ENCODE data around the gene CEP350. TPM values are rescaled to one million over a fixed set of nuclear protein-coding genes. Genes with fewer than 3 reads are reported as not detected.

CEP350 gene
- total RNA-seq, 1 experiment from 2014 or later, result 41.1 TPM

- no peaks in the 10 kb centered on the region for H3K9me3 ChIP-seq (ENCODE audit: control insufficient read depth, insufficient read depth, low read depth, low read length)
- CTCF ChIA-PET, result no interaction called here
- in situ Hi-C loops (cut with HindIII; ENCODE audit: low pct_unique_long_range_greater_than_20kb, low sequenced_read_pairs) (no loop called here), intact Hi-C loops (cut with micrococcal nuclease; ENCODE audit: unreplicated experiment) (no loop called here)
- ATAC-seq, result no peak
- H3K27ac ChIP-seq (ENCODE audit: low read length), result no peak overlapping the region
- no TSS peak for BruUV-seq (replicated peaks)
- no peaks in the 10 kb centered on the region for H3K27me3 ChIP-seq (ENCODE audit: control insufficient read depth, insufficient read depth, low read length)
- peaks cover 2% of the 10 kb centered on the region; the same call in 1 of the 2 replicates for H3K36me3 ChIP-seq (ENCODE audit: control insufficient read depth, insufficient read depth, low read length)
- no peak overlapping the region for H3K4me3 ChIP-seq (ENCODE audit: low read depth in 2 of 2, low read length in 2 of 2)
- peaks cover 27% of the 10 kb centered on the region for H3K4me1 ChIP-seq (ENCODE audit: control insufficient read depth, insufficient read depth, low read length)
- DNase-seq (ENCODE audit: low read depth, low spot score), result no peak
- TF ChIP-seq TCF7L2 (IDR thresholded peaks at IDR 0.05; ENCODE audit: low read depth, low read length) (no peak), POLR2AphosphoS5 (IDR thresholded peaks at IDR 0.05; ENCODE audit: low read depth, low read length) (no peak), SIN3A (IDR thresholded peaks at IDR 0.05; ENCODE audit: borderline replicate concordance, insufficient read depth, low read depth, low read length) (no peak)
- TF ChIP-seq, protein P1, sequence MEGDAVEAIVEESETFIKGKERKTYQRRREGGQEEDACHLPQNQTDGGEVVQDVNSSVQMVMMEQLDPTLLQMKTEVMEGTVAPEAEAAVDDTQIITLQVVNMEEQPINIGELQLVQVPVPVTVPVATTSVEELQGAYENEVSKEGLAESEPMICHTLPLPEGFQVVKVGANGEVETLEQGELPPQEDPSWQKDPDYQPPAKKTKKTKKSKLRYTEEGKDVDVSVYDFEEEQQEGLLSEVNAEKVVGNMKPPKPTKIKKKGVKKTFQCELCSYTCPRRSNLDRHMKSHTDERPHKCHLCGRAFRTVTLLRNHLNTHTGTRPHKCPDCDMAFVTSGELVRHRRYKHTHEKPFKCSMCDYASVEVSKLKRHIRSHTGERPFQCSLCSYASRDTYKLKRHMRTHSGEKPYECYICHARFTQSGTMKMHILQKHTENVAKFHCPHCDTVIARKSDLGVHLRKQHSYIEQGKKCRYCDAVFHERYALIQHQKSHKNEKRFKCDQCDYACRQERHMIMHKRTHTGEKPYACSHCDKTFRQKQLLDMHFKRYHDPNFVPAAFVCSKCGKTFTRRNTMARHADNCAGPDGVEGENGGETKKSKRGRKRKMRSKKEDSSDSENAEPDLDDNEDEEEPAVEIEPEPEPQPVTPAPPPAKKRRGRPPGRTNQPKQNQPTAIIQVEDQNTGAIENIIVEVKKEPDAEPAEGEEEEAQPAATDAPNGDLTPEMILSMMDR (IDR thresholded peaks at IDR 0.05), result no peak
- TF ChIP-seq, protein P2, sequence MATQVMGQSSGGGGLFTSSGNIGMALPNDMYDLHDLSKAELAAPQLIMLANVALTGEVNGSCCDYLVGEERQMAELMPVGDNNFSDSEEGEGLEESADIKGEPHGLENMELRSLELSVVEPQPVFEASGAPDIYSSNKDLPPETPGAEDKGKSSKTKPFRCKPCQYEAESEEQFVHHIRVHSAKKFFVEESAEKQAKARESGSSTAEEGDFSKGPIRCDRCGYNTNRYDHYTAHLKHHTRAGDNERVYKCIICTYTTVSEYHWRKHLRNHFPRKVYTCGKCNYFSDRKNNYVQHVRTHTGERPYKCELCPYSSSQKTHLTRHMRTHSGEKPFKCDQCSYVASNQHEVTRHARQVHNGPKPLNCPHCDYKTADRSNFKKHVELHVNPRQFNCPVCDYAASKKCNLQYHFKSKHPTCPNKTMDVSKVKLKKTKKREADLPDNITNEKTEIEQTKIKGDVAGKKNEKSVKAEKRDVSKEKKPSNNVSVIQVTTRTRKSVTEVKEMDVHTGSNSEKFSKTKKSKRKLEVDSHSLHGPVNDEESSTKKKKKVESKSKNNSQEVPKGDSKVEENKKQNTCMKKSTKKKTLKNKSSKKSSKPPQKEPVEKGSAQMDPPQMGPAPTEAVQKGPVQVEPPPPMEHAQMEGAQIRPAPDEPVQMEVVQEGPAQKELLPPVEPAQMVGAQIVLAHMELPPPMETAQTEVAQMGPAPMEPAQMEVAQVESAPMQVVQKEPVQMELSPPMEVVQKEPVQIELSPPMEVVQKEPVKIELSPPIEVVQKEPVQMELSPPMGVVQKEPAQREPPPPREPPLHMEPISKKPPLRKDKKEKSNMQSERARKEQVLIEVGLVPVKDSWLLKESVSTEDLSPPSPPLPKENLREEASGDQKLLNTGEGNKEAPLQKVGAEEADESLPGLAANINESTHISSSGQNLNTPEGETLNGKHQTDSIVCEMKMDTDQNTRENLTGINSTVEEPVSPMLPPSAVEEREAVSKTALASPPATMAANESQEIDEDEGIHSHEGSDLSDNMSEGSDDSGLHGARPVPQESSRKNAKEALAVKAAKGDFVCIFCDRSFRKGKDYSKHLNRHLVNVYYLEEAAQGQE (IDR thresholded peaks at IDR 0.05; ENCODE audit: insufficient read depth in 1 of 2, low read depth in 2 of 2, low read length in 1 of 2), result no peak
- POLR2A ChIA-PET, result no interaction called here
Observed at GRCh38 chr1:180157576-180158057, 203.0 kb downstream of the CEP350 start.

DNA sequence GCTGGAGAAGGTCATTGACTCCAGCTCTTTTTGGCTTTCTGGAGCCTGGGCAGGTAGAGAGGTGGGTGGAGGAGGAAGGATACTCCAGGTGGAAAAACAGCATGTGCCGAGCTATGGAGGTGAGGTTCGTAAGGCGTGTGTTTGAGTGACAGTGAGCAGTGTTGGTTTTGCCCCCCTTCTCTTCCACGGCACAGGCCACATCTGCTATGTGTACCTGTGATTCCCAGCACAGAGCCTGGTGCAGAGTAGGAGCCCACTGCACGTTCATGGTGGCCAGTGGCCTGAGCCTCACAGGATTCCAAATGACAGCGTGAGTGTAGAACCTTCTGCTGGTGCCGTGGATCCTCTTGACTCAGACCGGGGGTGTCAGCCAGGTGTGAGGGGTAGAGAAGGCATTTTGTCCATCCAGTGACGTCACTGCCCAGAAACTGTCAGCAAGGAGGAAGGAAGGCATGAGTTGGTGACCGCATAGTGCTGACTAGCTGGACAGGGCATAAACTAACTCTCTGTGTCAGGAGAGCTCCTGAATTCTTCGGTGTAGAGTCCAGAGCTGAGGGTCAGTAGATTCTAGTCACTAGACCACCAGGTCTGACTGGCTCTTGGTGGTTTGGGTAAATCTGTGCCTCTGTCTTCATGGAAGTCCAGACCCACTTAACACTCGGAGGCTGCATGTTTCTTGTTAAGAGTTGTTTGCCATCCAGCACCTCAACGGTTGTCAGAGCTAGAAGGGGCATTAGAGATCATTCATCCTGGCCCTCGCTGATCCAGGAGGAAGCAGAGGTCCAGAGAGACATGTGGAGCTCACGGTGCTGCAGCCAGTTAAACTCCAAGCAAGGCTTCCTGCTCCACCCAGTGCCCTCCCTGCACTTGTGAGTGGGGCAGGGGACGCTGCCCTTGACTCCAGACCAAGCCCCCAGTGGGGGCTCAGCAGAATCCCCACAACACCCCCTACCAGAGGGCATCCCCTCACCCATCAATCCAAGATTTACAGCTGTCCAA, 203.8 kb downstream of the CEP350 start:
- in situ Hi-C loops (cut with HindIII; ENCODE audit: low pct_unique_long_range_greater_than_20kb, low sequenced_read_pairs) (no loop called here), intact Hi-C loops (cut with micrococcal nuclease; ENCODE audit: unreplicated experiment) (no loop called here)
- no peak overlapping the region for H3K27ac ChIP-seq (ENCODE audit: low read length)
- H3K27me3 ChIP-seq (ENCODE audit: control insufficient read depth, insufficient read depth, low read length), result no peaks in the 10 kb centered on the region
- no TSS peak for BruUV-seq (replicated peaks)
- POLR2A ChIA-PET, result no interaction called here
- TF ChIP-seq, protein P2 (IDR thresholded peaks at IDR 0.05; ENCODE audit: insufficient read depth in 1 of 2, low read depth in 2 of 2, low read length in 1 of 2), result no peak
- TF ChIP-seq TCF7L2 (IDR thresholded peaks at IDR 0.05; ENCODE audit: low read depth, low read length) (no peak), POLR2AphosphoS5 (IDR thresholded peaks at IDR 0.05; ENCODE audit: low read depth, low read length) (no peak), SIN3A (IDR thresholded peaks at IDR 0.05; ENCODE audit: borderline replicate concordance, insufficient read depth, low read depth, low read length) (no peak)
- TF ChIP-seq, protein P1 (IDR thresholded peaks at IDR 0.05), result no peak
- peaks cover 2% of the 10 kb centered on the region for H3K36me3 ChIP-seq (ENCODE audit: control insufficient read depth, insufficient read depth, low read length)
- CTCF ChIA-PET, result no interaction called here
- H3K4me3 ChIP-seq (ENCODE audit: low read depth in 2 of 2, low read length in 2 of 2), result no peak overlapping the region
- no peak for ATAC-seq
- DNase-seq (ENCODE audit: low read depth, low spot score), result no peak
- H3K9me3 ChIP-seq (ENCODE audit: control insufficient read depth, insufficient read depth, low read depth, low read length), result no peaks in the 10 kb centered on the region
- peaks cover 27% of the 10 kb centered on the region for H3K4me1 ChIP-seq (ENCODE audit: control insufficient read depth, insufficient read depth, low read length)
